Measurements from ENCODE around the gene FILIP1L.

FILIP1L gene

DNA sequence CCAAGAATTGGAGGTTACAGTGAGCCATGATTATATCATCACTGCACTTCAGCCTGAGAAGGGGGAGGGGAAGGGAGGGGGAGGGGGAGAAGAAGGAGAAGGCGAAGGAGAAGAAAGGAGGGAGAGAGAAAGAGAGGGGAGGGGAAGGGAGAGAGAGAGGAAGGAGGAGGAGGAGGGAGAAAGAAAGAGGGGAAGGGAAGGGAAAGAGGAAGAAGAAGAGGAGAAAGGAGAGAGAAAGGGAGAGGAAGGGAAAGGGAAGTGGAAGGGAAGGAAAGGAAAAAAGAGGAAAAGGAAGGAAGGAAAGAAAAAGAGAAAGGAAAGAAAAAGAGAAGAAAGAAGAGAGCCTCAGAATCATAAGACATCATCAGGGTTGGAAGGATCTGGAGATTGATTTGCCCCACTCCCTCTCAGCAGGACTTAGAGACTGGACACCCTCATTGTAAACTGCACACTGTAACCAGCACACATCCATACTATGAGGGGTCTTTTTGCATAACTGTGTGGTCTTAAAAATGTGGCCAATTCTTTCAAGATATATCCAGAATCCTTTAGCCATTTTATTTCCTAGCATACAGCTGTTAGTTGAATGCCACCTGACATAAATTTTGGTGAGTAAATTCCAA is 165.7 kb downstream of the FILIP1L start:
- Histone ChIP-seq H3K9ac (ENCODE audit: low read length) (no peak overlapping the region), H3K4me1 (ENCODE audit: low read length) (0 out of 2 replicates have a peak, but pooled peaks cover under 1% of the 10 kb centered on the region), H3K9me3 (replicated peaks; ENCODE audit: insufficient read depth, low read length) (no peaks in the 10 kb centered on the region), H3K36me3 (replicated peaks; ENCODE audit: insufficient read depth, low read length) (no peaks in the 10 kb centered on the region), H3K27ac (ENCODE audit: low read length) (no peak overlapping the region), H3K79me2 (ENCODE audit: low read length) (no peaks in the 10 kb centered on the region), H3K4me2 (ENCODE audit: low read depth, low read length) (no peak overlapping the region), H3K27me3 (replicated peaks; ENCODE audit: insufficient read depth, low read length) (no peaks in the 10 kb centered on the region), H4K20me1 (ENCODE audit: insufficient read depth, low read length) (no peaks in the 10 kb centered on the region), H3K9me2 (replicated peaks; ENCODE audit: insufficient read depth, low read length) (no peaks in the 10 kb centered on the region; the same call in 1 of the 2 replicates), H3K4me3 (ENCODE audit: low read length) (no peak overlapping the region), H3F3A (ENCODE audit: insufficient read depth, low read length) (no peaks in the 10 kb centered on the region), H2AFZ (ENCODE audit: low read length) (no peak overlapping the region)
- no peak for DNase-seq
- TF ChIP-seq EZH2 (optimal IDR thresholded peaks at IDR 0.05; ENCODE audit: low read depth, low read length) (no peak), EZH2phosphoT487 (IDR thresholded peaks at IDR 0.05; ENCODE audit: low read length) (no peak), CTCF (IDR thresholded peaks at IDR 0.05; ENCODE audit: low read length) (no peak)

DNA sequence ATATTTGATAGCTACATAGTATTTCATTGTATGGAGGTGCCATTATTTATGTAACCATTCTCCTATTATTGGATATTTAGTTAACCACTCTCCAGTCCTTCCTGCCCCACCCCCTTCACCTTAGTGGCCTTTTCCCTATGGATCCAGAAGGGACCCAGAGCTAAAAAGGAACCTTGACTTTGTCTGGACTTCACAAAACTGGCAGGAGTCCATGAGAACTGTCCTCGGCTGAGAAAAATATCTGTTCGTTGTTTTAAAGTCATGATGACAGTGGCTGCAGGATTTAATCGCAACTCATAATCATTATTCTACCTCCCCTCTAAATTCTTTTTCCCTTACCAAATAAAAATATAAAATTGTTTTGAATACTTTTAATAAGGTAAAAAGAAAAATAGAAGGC is 166.9 kb downstream of the FILIP1L start:
- Histone ChIP-seq H3K9me3 (replicated peaks; ENCODE audit: insufficient read depth, low read length) (no peaks in the 10 kb centered on the region), H3K9me2 (replicated peaks; ENCODE audit: insufficient read depth, low read length) (no peaks in the 10 kb centered on the region; the same call in 1 of the 2 replicates), H3K36me3 (replicated peaks; ENCODE audit: insufficient read depth, low read length) (no peaks in the 10 kb centered on the region), H3K27ac (ENCODE audit: low read length) (no peak overlapping the region), H3K4me1 (ENCODE audit: low read length) (no peaks in the 10 kb centered on the region), H3K4me2 (ENCODE audit: low read depth, low read length) (no peak overlapping the region), H3K27me3 (replicated peaks; ENCODE audit: insufficient read depth, low read length) (no peaks in the 10 kb centered on the region), H3K9ac (ENCODE audit: low read length) (no peak overlapping the region), H2AFZ (ENCODE audit: low read length) (no peak overlapping the region), H3F3A (ENCODE audit: insufficient read depth, low read length) (no peaks in the 10 kb centered on the region), H4K20me1 (ENCODE audit: insufficient read depth, low read length) (no peaks in the 10 kb centered on the region), H3K79me2 (ENCODE audit: low read length) (no peaks in the 10 kb centered on the region), H3K4me3 (ENCODE audit: low read length) (no peak overlapping the region)
- DNase-seq = no peak
- no peak for TF ChIP-seq CTCF (IDR thresholded peaks at IDR 0.05; ENCODE audit: low read length)
- no peak for TF ChIP-seq EZH2phosphoT487 (IDR thresholded peaks at IDR 0.05; ENCODE audit: low read length)
- no peak for TF ChIP-seq EZH2 (optimal IDR thresholded peaks at IDR 0.05; ENCODE audit: low read depth, low read length)

GRCh38 chr3:99945328-99945995 is 168.8 kb downstream of the FILIP1L start:
- TF ChIP-seq CTCF (IDR thresholded peaks at IDR 0.05; ENCODE audit: low read length) (no peak), EZH2 (optimal IDR thresholded peaks at IDR 0.05; ENCODE audit: low read depth, low read length) (no peak), EZH2phosphoT487 (IDR thresholded peaks at IDR 0.05; ENCODE audit: low read length) (no peak)

More at GRCh38 chr3:99945328-99945995, 168.8 kb downstream of the FILIP1L start:
- Histone ChIP-seq H3K4me1 (ENCODE audit: low read length) (no peaks in the 10 kb centered on the region), H3F3A (ENCODE audit: insufficient read depth, low read length) (no peaks in the 10 kb centered on the region), H3K27me3 (replicated peaks; ENCODE audit: insufficient read depth, low read length) (no peaks in the 10 kb centered on the region), H2AFZ (ENCODE audit: low read length) (no peak overlapping the region), H3K27ac (ENCODE audit: low read length) (no peak overlapping the region), H3K9ac (ENCODE audit: low read length) (no peak overlapping the region), H3K4me3 (ENCODE audit: low read length) (no peak overlapping the region), H3K4me2 (ENCODE audit: low read depth, low read length) (no peak overlapping the region), H3K9me3 (replicated peaks; ENCODE audit: insufficient read depth, low read length) (no peaks in the 10 kb centered on the region), H4K20me1 (ENCODE audit: insufficient read depth, low read length) (no peaks in the 10 kb centered on the region), H3K79me2 (ENCODE audit: low read length) (no peaks in the 10 kb centered on the region), H3K9me2 (replicated peaks; ENCODE audit: insufficient read depth, low read length) (no peaks in the 10 kb centered on the region), H3K36me3 (replicated peaks; ENCODE audit: insufficient read depth, low read length) (no peaks in the 10 kb centered on the region)
- no peak for DNase-seq

All from MM.1S (cell line).